ENCODE data around the gene GRHL1.

GRHL1 gene

DNA sequence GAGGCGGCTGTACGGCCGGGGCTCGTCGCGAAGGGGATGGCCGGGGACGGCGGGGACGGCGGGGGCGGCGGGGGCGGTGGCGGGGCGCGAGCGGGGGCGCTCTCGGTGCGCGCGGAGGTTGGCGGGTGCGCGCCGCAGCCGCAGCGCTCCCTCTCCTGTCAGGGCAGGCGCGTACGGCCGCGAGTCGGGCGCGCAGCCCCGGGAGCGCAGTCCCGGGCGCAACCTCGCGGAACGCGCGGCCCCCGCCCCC lies 296 bp upstream of the GRHL1 start:
- Histone ChIP-seq H3K9ac (ENCODE audit: low read length) (peak overlapping the region; percentile 51), H3K4me1 (ENCODE audit: low read length) (peaks cover 4% of the 10 kb centered on the region; the same call in 1 of the 2 replicates), H3K4me3 (ENCODE audit: low read length) (peak overlapping the region; percentile 80), H3K4me2 (ENCODE audit: low read length) (peak overlapping the region; percentile 66), H4K20me1 (ENCODE audit: insufficient read depth, low read length) (no peaks in the 10 kb centered on the region), H3K79me2 (ENCODE audit: low read length) (no peaks in the 10 kb centered on the region), H3K36me3 (replicated peaks; ENCODE audit: low read depth, low read length) (no peaks in the 10 kb centered on the region), H3K27ac (ENCODE audit: low read length) (no peak overlapping the region), H2AFZ (ENCODE audit: low read depth, low read length) (0 out of 2 replicates have a peak overlapping the region, but pooled peaks have one; percentile 34), H3K27me3 (ENCODE audit: low read depth, low read length) (peaks cover 23% of the 10 kb centered on the region), H3K9me3 (ENCODE audit: insufficient read depth, low read length) (no peaks in the 10 kb centered on the region)
- no peak for TF ChIP-seq EZH2phosphoT487 (IDR thresholded peaks at IDR 0.05; ENCODE audit: low read depth)
- TF ChIP-seq, protein P1, sequence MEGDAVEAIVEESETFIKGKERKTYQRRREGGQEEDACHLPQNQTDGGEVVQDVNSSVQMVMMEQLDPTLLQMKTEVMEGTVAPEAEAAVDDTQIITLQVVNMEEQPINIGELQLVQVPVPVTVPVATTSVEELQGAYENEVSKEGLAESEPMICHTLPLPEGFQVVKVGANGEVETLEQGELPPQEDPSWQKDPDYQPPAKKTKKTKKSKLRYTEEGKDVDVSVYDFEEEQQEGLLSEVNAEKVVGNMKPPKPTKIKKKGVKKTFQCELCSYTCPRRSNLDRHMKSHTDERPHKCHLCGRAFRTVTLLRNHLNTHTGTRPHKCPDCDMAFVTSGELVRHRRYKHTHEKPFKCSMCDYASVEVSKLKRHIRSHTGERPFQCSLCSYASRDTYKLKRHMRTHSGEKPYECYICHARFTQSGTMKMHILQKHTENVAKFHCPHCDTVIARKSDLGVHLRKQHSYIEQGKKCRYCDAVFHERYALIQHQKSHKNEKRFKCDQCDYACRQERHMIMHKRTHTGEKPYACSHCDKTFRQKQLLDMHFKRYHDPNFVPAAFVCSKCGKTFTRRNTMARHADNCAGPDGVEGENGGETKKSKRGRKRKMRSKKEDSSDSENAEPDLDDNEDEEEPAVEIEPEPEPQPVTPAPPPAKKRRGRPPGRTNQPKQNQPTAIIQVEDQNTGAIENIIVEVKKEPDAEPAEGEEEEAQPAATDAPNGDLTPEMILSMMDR (IDR thresholded peaks at IDR 0.05; ENCODE audit: low read depth, low read length): no peak

DNA sequence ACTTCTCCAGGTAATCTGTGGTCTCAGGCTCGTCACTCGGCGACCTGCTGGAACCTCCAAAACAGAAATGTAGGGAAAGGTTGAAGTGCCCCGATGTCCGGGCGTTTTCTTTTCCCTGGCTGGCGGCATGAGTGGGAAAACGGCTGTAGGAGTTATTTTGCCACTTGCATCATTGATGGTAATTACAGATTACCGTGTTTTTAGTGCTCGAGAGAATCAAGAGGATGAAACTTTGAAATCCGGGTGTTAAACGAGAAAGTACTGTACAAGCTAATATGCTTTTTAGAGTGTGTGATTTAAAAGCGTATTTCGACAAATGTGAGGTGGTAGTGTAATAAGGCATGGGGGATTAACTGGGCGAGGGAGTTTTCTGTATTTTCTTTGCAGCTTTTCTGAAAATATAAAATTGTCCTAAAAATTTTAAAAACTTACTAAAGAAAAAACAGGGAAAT lies 819 bp downstream of the GRHL1 start:
- Histone ChIP-seq H3K9ac (ENCODE audit: low read length) (peak overlapping the region; percentile 53), H3K79me2 (ENCODE audit: low read length) (no peaks in the 10 kb centered on the region), H3K27ac (ENCODE audit: low read length) (no peak overlapping the region), H3K27me3 (ENCODE audit: low read depth, low read length) (peaks cover 20% of the 10 kb centered on the region; the same call in 1 of the 2 replicates), H4K20me1 (ENCODE audit: insufficient read depth, low read length) (no peaks in the 10 kb centered on the region), H3K4me1 (ENCODE audit: low read length) (peaks cover 4% of the 10 kb centered on the region; the same call in 1 of the 2 replicates), H3K9me3 (ENCODE audit: insufficient read depth, low read length) (no peaks in the 10 kb centered on the region), H3K4me2 (ENCODE audit: low read length) (peak overlapping the region; percentile 90), H2AFZ (ENCODE audit: low read depth, low read length) (peak overlapping the region; percentile 11), H3K4me3 (ENCODE audit: low read length) (peak overlapping the region; percentile 92), H3K36me3 (replicated peaks; ENCODE audit: low read depth, low read length) (no peaks in the 10 kb centered on the region)
- TF ChIP-seq EZH2phosphoT487 (IDR thresholded peaks at IDR 0.05; ENCODE audit: low read depth): no peak
- TF ChIP-seq, protein P1 (IDR thresholded peaks at IDR 0.05; ENCODE audit: low read depth, low read length): no peak

DNA sequence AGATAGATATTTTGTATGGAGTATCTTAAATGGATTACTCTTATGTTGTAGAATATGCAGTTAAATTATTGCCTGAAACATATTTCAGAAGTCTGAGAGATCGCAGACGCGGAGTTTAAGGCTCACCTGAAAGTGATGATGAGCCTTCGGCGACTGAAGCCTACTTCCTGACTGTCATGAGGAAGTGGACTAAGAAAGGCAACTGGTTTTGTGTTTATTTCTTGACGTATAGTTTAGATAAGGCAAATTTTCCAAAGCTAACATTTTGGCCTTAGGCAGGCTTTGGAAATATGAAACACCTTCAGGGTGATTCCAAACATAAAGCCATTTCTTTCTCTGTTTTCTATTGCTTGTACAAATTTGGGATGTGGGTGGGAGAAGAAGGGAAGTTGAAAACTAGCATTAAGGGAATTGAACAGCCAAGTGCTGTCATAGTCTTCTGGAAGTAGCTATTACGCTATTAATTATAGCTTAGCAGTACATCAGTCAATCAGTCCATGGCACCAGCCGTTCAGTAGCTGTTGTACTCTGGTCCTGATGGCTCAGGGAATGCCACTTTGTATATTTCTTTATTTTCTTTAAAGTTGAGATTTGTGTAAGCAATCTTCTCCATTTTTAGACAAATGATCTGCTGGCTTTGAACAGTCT lies 1.5 kb downstream of the GRHL1 start:
- H3K27me3 ChIP-seq (ENCODE audit: low read depth, low read length): peaks cover 20% of the 10 kb centered on the region; the same call in 1 of the 2 replicates
- H2AFZ ChIP-seq (ENCODE audit: low read depth, low read length): peak overlapping the region; percentile 11; the same call in 1 of the 2 replicates
- H3K4me2 ChIP-seq (ENCODE audit: low read length): peak overlapping the region; percentile 90
- TF ChIP-seq EZH2phosphoT487 (IDR thresholded peaks at IDR 0.05; ENCODE audit: low read depth): no peak
- TF ChIP-seq, protein P1 (IDR thresholded peaks at IDR 0.05; ENCODE audit: low read depth, low read length): no peak
- no peaks in the 10 kb centered on the region for H4K20me1 ChIP-seq (ENCODE audit: insufficient read depth, low read length)
- peak overlapping the region; percentile 92 for H3K4me3 ChIP-seq (ENCODE audit: low read length)
- H3K79me2 ChIP-seq (ENCODE audit: low read length): no peaks in the 10 kb centered on the region
- peaks cover 4% of the 10 kb centered on the region; the same call in 1 of the 2 replicates for H3K4me1 ChIP-seq (ENCODE audit: low read length)
- H3K27ac ChIP-seq (ENCODE audit: low read length): no peak overlapping the region
- H3K9ac ChIP-seq (ENCODE audit: low read length): peak overlapping the region; percentile 53; the same call in 1 of the 2 replicates
- H3K9me3 ChIP-seq (ENCODE audit: insufficient read depth, low read length): no peaks in the 10 kb centered on the region
- no peaks in the 10 kb centered on the region for H3K36me3 ChIP-seq (replicated peaks; ENCODE audit: low read depth, low read length)

DNA sequence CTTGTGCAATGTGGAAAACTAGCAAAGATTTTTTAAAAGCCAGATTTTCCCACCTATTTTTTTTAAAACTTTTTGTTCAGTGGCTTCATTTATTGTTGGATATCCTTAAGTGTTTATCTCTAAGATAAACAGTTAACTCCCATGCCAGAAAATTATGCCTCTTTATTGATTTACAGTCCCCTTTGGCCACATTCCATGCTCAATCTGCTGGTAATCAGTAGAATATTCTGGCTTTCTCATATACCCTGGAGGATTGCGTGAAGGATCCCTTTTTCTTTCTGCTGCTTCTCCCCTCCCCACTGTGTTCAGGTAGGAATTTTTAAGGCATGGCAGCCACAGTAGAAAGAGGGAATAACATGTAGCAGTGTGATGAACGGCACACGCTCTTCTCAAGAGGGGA lies 2.6 kb downstream of the GRHL1 start:
- no peak overlapping the region for H2AFZ ChIP-seq (ENCODE audit: low read depth, low read length)
- H3K36me3 ChIP-seq (replicated peaks; ENCODE audit: low read depth, low read length): no peaks in the 10 kb centered on the region
- H3K27me3 ChIP-seq (ENCODE audit: low read depth, low read length): peaks cover 20% of the 10 kb centered on the region; the same call in 1 of the 2 replicates
- no peak for TF ChIP-seq EZH2phosphoT487 (IDR thresholded peaks at IDR 0.05; ENCODE audit: low read depth)
- TF ChIP-seq, protein P1 (IDR thresholded peaks at IDR 0.05; ENCODE audit: low read depth, low read length): no peak
- no peak overlapping the region for H3K4me2 ChIP-seq (ENCODE audit: low read length)
- H3K9ac ChIP-seq (ENCODE audit: low read length): no peak overlapping the region
- H3K4me3 ChIP-seq (ENCODE audit: low read length): no peak overlapping the region
- no peaks in the 10 kb centered on the region for H3K9me3 ChIP-seq (ENCODE audit: insufficient read depth, low read length)
- no peaks in the 10 kb centered on the region for H4K20me1 ChIP-seq (ENCODE audit: insufficient read depth, low read length)
- H3K79me2 ChIP-seq (ENCODE audit: low read length): no peaks in the 10 kb centered on the region
- H3K27ac ChIP-seq (ENCODE audit: low read length): no peak overlapping the region
- peaks cover 4% of the 10 kb centered on the region; the same call in 1 of the 2 replicates for H3K4me1 ChIP-seq (ENCODE audit: low read length)
